Measurements from ENCODE around the gene RLF.

Gene RLF

GRCh38 chr1:40243351-40243750 lies 82.2 kb downstream of the RLF start:
- DNase-seq (ENCODE audit: low read depth) = no peak

- DNase-seq (ENCODE audit: low read depth) = no peak
Measured at GRCh38 chr1:40244138-40244744, 83.1 kb downstream of the RLF start.

- DNase-seq (ENCODE audit: low read depth) = no peak
Measured at GRCh38 chr1:40245686-40246085, 84.5 kb downstream of the RLF start.

- DNase-seq (ENCODE audit: low read depth) = no peak
Measured at GRCh38 chr1:40247655-40248054, 86.5 kb downstream of the RLF start, which contains the start of gene TMCO2. Gene TMCO2, plus strand, starts transcription at chr1:40247937. Its CDS starts 57 bp downstream, at chr1:40247994.

GRCh38 chr1:40248412-40248811 lies 87.2 kb downstream of the RLF start:
- no peak for DNase-seq (ENCODE audit: low read depth)

- no peak for DNase-seq (ENCODE audit: low read depth)
Measured at GRCh38 chr1:40251456-40251855, 90.3 kb downstream of the RLF start.

- no peak for DNase-seq (ENCODE audit: low read depth)
Measured at GRCh38 chr1:40252601-40253000, 91.4 kb downstream of the RLF start.

- DNase-seq (ENCODE audit: low read depth) = no peak
Measured at GRCh38 chr1:40255231-40255630, 94.0 kb downstream of the RLF start.

GRCh38 chr1:40256401-40257084 lies 95.4 kb downstream of the RLF start:
- DNase-seq (ENCODE audit: low read depth) = no peak

- no peak for DNase-seq (ENCODE audit: low read depth)
Measured at GRCh38 chr1:40257313-40257687, 96.1 kb downstream of the RLF start.

- peak; percentile 89 for DNase-seq (ENCODE audit: low read depth)
Measured at GRCh38 chr1:40257688-40258444, 96.7 kb downstream of the RLF start, which contains the start of gene ZMPSTE24. Gene ZMPSTE24, plus strand, starts transcription at chr1:40258236. Its CDS starts 36 bp downstream, at chr1:40258272.

GRCh38 chr1:40258445-40258769 lies 97.2 kb downstream of the RLF start:
- no peak for DNase-seq (ENCODE audit: low read depth)

GRCh38 chr1:40264354-40264781 lies 103.2 kb downstream of the RLF start:
- no peak for DNase-seq (ENCODE audit: low read depth)

GRCh38 chr1:40265298-40265697 lies 104.1 kb downstream of the RLF start:
- no peak for DNase-seq (ENCODE audit: low read depth)

GRCh38 chr1:40265919-40266318 lies 104.7 kb downstream of the RLF start:
- no peak for DNase-seq (ENCODE audit: low read depth)

- DNase-seq (ENCODE audit: low read depth) = no peak
Measured at GRCh38 chr1:40266786-40267535, 105.8 kb downstream of the RLF start.

- DNase-seq (ENCODE audit: low read depth) = peak; percentile 70
Measured at GRCh38 chr1:40267767-40268187, 106.6 kb downstream of the RLF start.

- DNase-seq (ENCODE audit: low read depth) = no peak
Measured at GRCh38 chr1:40268211-40268610, 107.0 kb downstream of the RLF start.

- no peak for DNase-seq (ENCODE audit: low read depth)
Measured at GRCh38 chr1:40270152-40270834, 109.1 kb downstream of the RLF start.

- no peak for DNase-seq (ENCODE audit: low read depth)
Measured at GRCh38 chr1:40272653-40273213, 111.5 kb downstream of the RLF start.

- DNase-seq (ENCODE audit: low read depth) = no peak
Measured at GRCh38 chr1:40273547-40274166, 112.5 kb downstream of the RLF start.
